Activated T-cell treated with anti-CD3 and anti-CD28 coated beads, Interleukin-2, amount 50 U/mL, for 48 hours (primary cell): ENCODE measurements around the gene CEACAM16.
"Not testable (repeated sequence)": the region's sequence is repeated elsewhere in the genome, so short reads cannot be mapped to it uniquely, and the experiment has no call there.

Experiments
- DNase-seq, 2 experiments: peaks; one replicate each; pipeline ENCODE4 v3.0.0-alpha.2; 2020

The CEACAM16 gene

GRCh38 chr19:44677019-44677811 lies 21.7 kb upstream of the CEACAM16 start:
- DNase-seq: no peak

DNA sequence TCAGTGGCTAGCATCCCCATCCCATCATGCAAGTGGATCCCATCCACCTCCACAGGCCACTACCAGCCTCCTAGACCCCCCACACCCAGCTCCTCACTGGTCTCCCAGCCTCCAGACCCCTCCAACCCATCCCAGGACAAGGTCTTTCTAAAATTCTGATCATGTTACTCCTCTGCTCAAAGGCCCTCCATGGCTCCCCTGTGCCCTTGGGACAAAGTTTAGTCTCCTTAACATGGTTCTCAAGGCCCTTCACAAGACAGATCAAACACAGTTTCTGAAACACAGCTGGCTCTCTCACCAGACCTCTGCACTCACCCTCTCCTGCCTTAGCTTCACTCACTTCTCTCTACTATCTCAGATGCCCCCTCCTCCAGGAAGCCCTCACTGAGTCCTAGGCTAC lies 18.4 kb upstream of the CEACAM16 start:
- no peak for DNase-seq

GRCh38 chr19:44681992-44682790 lies 16.8 kb upstream of the CEACAM16 start:
- no peak for DNase-seq

DNA sequence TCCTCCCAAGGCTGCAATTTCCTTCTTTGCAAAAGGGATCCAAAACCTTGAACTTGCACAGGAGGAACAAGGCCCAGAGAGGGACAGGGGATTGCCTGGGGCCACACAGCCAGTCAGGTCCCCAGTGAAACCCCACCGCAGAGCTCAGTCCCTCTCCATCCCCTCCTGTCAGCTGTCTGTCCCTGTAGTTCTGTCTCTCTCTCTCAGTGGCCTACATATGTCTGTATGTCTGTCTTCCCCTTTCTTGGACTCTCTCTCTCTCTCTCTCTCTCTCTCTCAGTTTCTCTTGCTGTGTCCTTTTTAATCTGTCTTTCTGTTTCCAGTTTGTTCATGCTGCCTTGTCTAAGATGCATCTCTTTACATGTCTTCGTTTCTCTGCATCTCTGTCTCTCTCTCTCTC lies 16.1 kb upstream of the CEACAM16 start:
- DNase-seq: no peak

DNA sequence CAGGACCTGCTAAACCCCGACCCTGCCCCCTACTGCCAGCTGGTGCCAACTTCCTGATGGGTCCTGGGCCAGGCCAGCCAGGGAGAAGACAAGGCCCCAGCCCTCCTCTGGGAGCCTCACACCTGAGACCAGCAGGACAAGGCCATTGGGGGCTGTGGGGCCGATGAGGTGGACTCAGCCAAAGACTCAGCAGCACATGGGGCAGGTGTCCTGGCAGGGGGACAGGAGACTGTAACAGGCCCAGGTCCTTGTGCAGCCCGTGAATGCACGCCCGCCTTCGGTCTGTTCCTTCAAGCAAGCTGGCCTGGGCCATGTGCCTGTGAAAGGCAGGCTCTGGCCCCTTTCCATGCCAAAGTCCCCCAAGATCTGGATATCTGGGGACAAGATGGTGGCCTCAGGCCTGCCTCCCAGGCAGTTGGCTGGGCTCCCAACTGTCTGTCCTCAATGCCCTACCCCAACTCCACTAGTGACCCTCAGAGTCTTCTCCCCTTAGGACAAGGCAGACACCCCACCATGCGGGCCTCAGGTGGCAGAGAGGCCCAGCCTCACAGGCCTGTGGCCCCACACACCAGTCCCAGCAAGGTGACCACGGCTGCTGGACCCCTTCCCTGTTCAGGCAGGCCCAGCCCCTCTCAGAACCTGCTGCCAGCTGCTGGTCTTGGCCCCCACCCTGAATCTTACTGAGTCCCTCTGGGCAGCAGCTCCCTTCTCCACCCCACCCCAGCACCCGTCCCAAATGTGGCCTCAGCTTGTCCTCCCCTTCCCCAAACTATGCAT lies 15.3 kb upstream of the CEACAM16 start:
- no peak for DNase-seq

- DNase-seq: not testable (repeated sequence)
Observed at GRCh38 chr19:44684396-44684795, 14.6 kb upstream of the CEACAM16 start.

- no peak for DNase-seq
Observed at GRCh38 chr19:44684892-44685863, 13.8 kb upstream of the CEACAM16 start.

- DNase-seq: no peak
Observed at GRCh38 chr19:44685877-44686276, 13.1 kb upstream of the CEACAM16 start.

DNA sequence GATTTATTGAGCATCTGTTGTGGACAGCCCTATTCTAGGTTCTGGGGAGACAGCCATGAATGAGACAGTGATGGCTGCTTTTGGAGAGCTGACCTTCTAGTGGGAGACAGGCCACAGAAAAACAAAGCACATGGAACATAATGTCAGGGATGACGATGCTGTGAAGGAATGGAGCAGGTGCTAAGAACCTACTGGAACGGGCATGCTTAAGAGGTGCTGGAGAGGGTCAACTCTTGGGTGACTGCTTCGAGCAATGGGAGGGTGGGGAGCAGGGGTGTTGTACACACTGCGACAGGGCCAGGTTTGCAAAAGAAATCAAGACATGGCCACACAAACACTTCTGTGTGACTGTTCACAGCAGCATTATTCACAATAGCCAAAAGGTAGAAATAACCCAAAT lies 12.1 kb upstream of the CEACAM16 start:
- no peak for DNase-seq

GRCh38 chr19:44687888-44688287 lies 11.1 kb upstream of the CEACAM16 start:
- DNase-seq: no peak

- DNase-seq: peak; percentile 87
Observed at GRCh38 chr19:44689290-44690130, 9.4 kb upstream of the CEACAM16 start.

DNA sequence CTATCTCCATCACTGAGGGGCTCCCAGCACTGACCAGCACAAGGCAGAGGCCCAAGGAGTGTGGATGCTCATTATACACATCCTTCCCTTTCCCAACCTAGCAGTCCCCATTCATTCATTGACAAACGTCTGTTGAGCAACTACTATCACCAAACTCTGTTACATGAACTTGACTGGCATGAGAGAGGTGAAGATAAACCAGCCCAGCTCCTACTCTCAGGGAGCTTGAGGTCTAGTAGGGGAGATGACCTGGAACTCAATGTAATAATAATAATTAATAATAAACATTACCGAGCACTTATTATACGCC lies 8.9 kb upstream of the CEACAM16 start:
- no peak for DNase-seq

- no peak for DNase-seq
Observed at GRCh38 chr19:44692379-44692721, 6.6 kb upstream of the CEACAM16 start.

DNA sequence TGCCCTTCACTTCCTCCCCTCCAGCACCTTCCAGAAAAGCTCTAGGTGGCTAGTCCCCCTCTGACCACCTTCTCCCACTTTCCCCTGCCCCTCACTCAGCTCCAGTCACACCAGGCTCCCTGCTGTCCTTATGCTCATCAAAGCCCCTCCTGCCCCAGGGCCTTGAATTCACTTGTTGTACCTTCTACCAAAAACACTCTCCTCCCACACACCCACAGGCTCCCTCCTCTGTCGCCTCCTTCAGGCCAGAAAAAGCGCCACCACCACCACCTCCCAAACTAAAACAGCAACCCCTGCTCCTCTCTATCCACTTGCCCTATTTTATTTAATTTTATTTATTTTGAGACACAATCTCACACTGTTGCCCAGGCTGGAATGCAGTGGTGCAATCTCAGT lies 4.8 kb upstream of the CEACAM16 start:
- DNase-seq: peak; percentile 58 to 68

- no peak for DNase-seq
Observed at GRCh38 chr19:44696939-44697669, 1.8 kb upstream of the CEACAM16 start.

DNA sequence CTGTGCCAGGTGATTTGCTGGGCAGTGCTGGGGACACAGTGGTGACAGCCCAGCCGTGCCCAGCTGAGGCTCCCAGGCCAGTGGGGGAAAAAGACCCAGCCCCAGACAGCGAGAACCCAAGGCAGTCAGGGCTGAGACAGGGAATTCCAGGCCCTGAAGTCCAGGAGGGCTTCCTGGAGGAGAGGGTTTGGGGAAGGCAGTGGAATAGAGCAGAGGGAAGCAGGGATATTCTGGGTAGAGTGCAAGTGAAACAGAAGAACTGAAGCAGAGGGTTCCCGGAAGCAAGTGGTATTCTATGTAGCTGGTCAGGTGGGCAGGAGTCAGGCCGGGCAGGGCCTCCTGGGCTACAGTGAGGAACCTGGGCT lies 1.3 kb upstream of the CEACAM16 start:
- no peak for DNase-seq

DNA sequence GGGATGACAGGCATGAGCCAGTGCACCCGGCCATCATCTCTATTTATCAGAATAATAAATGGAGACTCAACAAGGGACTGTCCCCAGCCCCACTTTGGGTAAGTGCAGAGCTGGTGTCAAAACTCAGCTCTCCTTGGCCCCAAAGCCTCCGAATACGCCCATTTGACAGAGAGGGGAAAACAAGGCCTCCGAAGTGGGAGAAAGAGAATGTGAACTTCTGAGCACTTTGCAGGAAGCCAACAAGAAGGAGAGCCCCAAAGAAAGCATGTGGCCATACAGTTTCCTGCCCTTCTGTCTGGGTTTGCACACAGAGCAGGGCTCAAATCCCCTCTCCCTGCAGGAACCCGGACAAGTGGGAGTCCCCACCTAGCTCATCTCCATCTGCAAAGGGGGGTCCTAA lies 1.6 kb downstream of the CEACAM16 start:
- no peak for DNase-seq

GRCh38 chr19:44701228-44701627 lies 2.3 kb downstream of the CEACAM16 start:
- no peak for DNase-seq

DNA sequence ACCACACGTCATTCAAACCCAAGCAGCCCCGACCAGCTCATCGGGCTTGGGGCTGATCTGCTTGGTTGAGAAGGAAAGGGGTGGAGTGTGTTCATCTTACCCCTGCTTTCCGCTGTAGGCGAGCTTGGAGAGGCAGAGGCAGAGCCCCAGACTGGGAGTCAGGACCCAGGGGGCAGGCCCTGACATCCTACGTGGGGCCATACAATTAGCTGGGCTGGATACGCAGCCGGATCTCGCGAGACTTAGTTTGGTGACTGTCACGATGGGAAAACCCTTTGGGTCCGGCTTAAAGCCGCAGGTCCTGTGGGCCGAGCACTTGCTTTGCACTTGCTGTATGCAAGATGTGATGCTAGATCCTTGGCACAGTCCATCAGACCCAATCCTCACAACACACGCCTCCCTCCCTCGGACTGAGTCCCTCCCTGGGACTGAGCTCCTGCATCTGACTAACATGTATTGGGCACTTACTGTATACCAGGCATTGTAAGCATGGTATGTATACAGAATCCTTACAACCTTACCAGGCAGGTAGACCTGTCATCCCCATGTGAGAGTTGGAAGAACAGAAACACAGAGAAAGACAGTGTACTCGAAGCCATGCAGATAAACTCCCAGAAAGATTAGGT lies 3.7 kb downstream of the CEACAM16 start:
- no peak for DNase-seq

GRCh38 chr19:44703336-44704078 lies 4.6 kb downstream of the CEACAM16 start:
- no peak for DNase-seq
